Activated T-helper 1 cell treated with anti-CD3 and anti-CD28 coated beads, Interleukin-12 subunit alpha, Interleukin-12 subunit beta, Interleukin-2, Interleukin-4 antibody, amounts not matched to agents 30 ng/mL and 10 ng/mL and 1 ng/mL, durations not matched to agents 14 hours and 24 hours and 36 hours (primary cell): Measurements from ENCODE around the gene PARD6B. TPM values are rescaled to one million over a fixed set of nuclear protein-coding genes. Genes with fewer than 3 reads are reported as not detected.
A peak's percentile ranks its signal among the peaks of the same experiment; 100 is the strongest.
"Not testable (repeated sequence)": the region's sequence is repeated elsewhere in the genome, so short reads cannot be mapped to it uniquely, and the experiment has no call there.

Experiments used
- DNase-seq: peaks from one replicate; pipeline ENCODE4 v3.0.0; 2021; ENCODE audit warnings: low spot score
- H3K27ac Mint-ChIP-seq: one replicate; pipeline ENCODE4 v1.8.0; 2021; ENCODE audit warnings: mild to moderate bottlenecking, mixed read lengths
- H3K27me3 Mint-ChIP-seq: one replicate; pipeline ENCODE4 v1.8.0; 2022; ENCODE audit warnings: mild to moderate bottlenecking, moderate library complexity, mixed read lengths; ENCODE audit not compliant: insufficient read depth
- H3K36me3 Mint-ChIP-seq: one replicate; pipeline ENCODE4 v1.8.0; 2021; ENCODE audit warnings: low read depth, mixed read lengths
- H3K4me1 Mint-ChIP-seq: one replicate; pipeline ENCODE4 v1.8.0; 2021; ENCODE audit warnings: low read depth, mixed read lengths
- H3K4me3 Mint-ChIP-seq: one replicate; pipeline ENCODE4 v1.8.0; 2021; ENCODE audit warnings: mild to moderate bottlenecking, moderate library complexity, mixed read lengths
- H3K9me3 Mint-ChIP-seq: one replicate; pipeline ENCODE4 v1.8.0; 2021; ENCODE audit warnings: mixed read lengths
- intact Hi-C: fragments of 100-400 bp; cut with micrococcal nuclease; formaldehyde crosslinking; loops from one replicate; pipeline ENCODE4 v1.15.1; 2024
- total RNA-seq: library from RNA; stranded (reverse); gene quantifications from 2 replicates; pipeline ENCODE4 v1.2.3, GENCODE V29; 2022

PARD6B gene
- total RNA-seq, 1 donor from 2014 or later, result 7.1 TPM

GRCh38 chr20:50783903-50784302 is 52.5 kb downstream of the PARD6B start:
- H3K4me1 Mint-ChIP-seq, result no peaks in the 10 kb centered on the region
- intact Hi-C loops, result no loop called here
- no peak overlapping the region for H3K27ac Mint-ChIP-seq
- H3K9me3 Mint-ChIP-seq, result no peaks in the 10 kb centered on the region
- no peak for DNase-seq
- no peaks in the 10 kb centered on the region for H3K36me3 Mint-ChIP-seq
- H3K27me3 Mint-ChIP-seq, result peaks cover 18% of the 10 kb centered on the region
- H3K4me3 Mint-ChIP-seq, result no peak overlapping the region

- Mint-ChIP-seq H3K36me3 (no peaks in the 10 kb centered on the region), H3K27ac (no peak overlapping the region), H3K27me3 (peaks cover 16% of the 10 kb centered on the region), H3K9me3 (no peaks in the 10 kb centered on the region), H3K4me1 (no peaks in the 10 kb centered on the region), H3K4me3 (no peak overlapping the region)
- DNase-seq, result no peak
- intact Hi-C loops, result no loop called here
Observed at GRCh38 chr20:50784464-50784863, 53.1 kb downstream of the PARD6B start.

DNA sequence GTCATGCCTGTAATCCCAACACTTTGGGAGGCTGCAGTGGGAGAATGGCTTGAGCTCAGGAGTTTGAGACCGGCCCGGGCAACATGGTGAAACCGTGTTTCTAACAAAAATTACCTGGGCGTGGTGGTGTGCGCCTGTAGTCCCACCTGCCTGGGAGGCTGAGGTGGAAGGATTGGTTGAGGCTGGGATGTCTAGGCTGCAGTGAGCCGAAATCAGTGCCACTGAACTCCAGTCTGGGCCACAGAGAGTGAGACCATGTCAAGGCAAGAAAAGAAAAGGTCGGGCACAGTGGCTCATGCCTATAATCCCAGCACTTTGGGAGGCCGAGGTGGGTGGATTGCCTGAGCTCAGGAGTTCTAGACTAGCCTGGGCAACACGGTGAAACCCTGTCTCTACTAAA is 55.3 kb downstream of the PARD6B start:
- intact Hi-C loops, result no loop called here
- Mint-ChIP-seq H3K4me3 (no peak overlapping the region), H3K27me3 (peaks cover 11% of the 10 kb centered on the region), H3K27ac (no peak overlapping the region), H3K9me3 (no peaks in the 10 kb centered on the region), H3K36me3 (no peaks in the 10 kb centered on the region), H3K4me1 (no peaks in the 10 kb centered on the region)
- no peak for DNase-seq

DNA sequence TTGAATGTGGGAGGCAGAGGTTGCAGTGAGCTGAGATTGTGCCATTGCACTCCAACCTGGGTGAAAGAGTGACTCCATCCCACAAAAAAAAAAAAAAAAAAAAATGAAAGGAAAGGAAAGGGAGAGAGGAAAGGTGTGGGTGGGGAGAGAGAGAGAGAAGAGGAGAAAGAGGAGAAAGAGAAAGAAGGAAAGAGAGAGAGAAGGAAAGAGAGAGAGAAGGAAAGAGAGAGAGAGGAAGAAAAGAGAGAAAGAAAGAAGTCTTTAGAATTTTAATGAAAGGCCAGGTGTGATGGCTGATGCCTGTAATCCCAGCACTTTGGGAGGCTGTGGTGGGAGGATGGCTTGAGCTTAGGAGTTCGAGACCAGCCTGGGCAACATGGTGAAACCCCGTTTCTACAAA is 55.8 kb downstream of the PARD6B start:
- Mint-ChIP-seq H3K4me3 (no peak overlapping the region), H3K9me3 (no peaks in the 10 kb centered on the region), H3K36me3 (no peaks in the 10 kb centered on the region), H3K27ac (no peak overlapping the region), H3K27me3 (peaks cover 11% of the 10 kb centered on the region), H3K4me1 (no peaks in the 10 kb centered on the region)
- intact Hi-C loops, result no loop called here
- DNase-seq, result no peak

GRCh38 chr20:50788045-50788991 is 56.9 kb downstream of the PARD6B start:
- Mint-ChIP-seq H3K27me3 (peaks cover 9% of the 10 kb centered on the region), H3K9me3 (no peaks in the 10 kb centered on the region), H3K4me1 (no peaks in the 10 kb centered on the region), H3K4me3 (no peak overlapping the region), H3K36me3 (no peaks in the 10 kb centered on the region), H3K27ac (no peak overlapping the region)
- intact Hi-C loops, result no loop called here
- no peak for DNase-seq

GRCh38 chr20:50789968-50790650 is 58.7 kb downstream of the PARD6B start:
- Mint-ChIP-seq H3K4me1 (no peaks in the 10 kb centered on the region), H3K4me3 (no peak overlapping the region), H3K36me3 (no peaks in the 10 kb centered on the region), H3K27ac (peak overlapping the region; percentile 18), H3K9me3 (no peaks in the 10 kb centered on the region), H3K27me3 (peaks cover 6% of the 10 kb centered on the region)
- intact Hi-C loops, result loop anchor here (1.0 to 10.0 kb wide), 4 partner anchors 122 to 195 kb away; partner anchors contain the start of genes DPM1 and MOCS3
- DNase-seq, result no peak

GRCh38 chr20:50790651-50791277 is 59.4 kb downstream of the PARD6B start:
- peak; percentile 71 for DNase-seq
- H3K4me3 Mint-ChIP-seq, result no peak overlapping the region
- H3K27me3 Mint-ChIP-seq, result peaks cover 6% of the 10 kb centered on the region
- no peaks in the 10 kb centered on the region for H3K9me3 Mint-ChIP-seq
- no peaks in the 10 kb centered on the region for H3K36me3 Mint-ChIP-seq
- intact Hi-C loops, result loop anchor here (1.0 to 10.0 kb wide), 4 partner anchors 122 to 194 kb away; partner anchors contain the start of genes DPM1 and MOCS3
- H3K27ac Mint-ChIP-seq, result peak overlapping the region; percentile 52
- H3K4me1 Mint-ChIP-seq, result peaks cover 5% of the 10 kb centered on the region

- no peak for DNase-seq
- intact Hi-C loops, result loop anchor here (5.0 to 10.0 kb wide), 2 partner anchors 119 to 192 kb away; no protein-coding TSS in a partner anchor
- H3K36me3 Mint-ChIP-seq, result no peaks in the 10 kb centered on the region
- no peaks in the 10 kb centered on the region for H3K27me3 Mint-ChIP-seq
- H3K27ac Mint-ChIP-seq, result no peak overlapping the region
- no peaks in the 10 kb centered on the region for H3K9me3 Mint-ChIP-seq
- H3K4me1 Mint-ChIP-seq, result peaks cover 7% of the 10 kb centered on the region
- no peak overlapping the region for H3K4me3 Mint-ChIP-seq
Observed at GRCh38 chr20:50792708-50793574, 61.6 kb downstream of the PARD6B start.

DNA sequence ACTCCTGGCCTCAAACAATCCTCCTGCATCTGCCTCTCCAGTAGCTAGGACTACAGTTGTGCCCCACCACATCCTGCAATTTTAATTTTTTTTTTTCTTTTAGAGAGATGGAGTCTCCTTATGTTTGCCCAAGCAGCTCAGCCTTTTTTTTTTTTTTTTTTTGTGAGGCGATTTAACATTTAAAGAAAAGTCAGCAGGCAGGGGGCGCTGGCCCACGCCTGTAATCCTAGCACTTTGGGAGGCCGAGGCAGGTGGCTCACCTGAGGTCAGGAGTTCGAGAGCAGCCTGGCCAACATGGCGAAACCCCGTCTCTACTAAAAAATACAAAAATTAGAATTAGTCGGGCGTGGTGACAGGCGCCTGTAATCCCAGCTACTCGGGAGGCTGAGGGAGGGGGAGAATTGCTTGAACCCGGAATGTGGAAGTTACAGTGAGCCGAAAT is 62.2 kb downstream of the PARD6B start:
- H3K27ac Mint-ChIP-seq, H3K36me3 Mint-ChIP-seq, H3K9me3 Mint-ChIP-seq, H3K27me3 Mint-ChIP-seq, H3K4me1 Mint-ChIP-seq: not testable (repeated sequence)
- H3K4me3 Mint-ChIP-seq, result peak overlapping the region; percentile 62
- intact Hi-C loops, result loop anchor here (1.0 to 10.0 kb wide), 6 partner anchors 25 to 513 kb away; no protein-coding TSS in a partner anchor
- peak; percentile 34 for DNase-seq

DNA sequence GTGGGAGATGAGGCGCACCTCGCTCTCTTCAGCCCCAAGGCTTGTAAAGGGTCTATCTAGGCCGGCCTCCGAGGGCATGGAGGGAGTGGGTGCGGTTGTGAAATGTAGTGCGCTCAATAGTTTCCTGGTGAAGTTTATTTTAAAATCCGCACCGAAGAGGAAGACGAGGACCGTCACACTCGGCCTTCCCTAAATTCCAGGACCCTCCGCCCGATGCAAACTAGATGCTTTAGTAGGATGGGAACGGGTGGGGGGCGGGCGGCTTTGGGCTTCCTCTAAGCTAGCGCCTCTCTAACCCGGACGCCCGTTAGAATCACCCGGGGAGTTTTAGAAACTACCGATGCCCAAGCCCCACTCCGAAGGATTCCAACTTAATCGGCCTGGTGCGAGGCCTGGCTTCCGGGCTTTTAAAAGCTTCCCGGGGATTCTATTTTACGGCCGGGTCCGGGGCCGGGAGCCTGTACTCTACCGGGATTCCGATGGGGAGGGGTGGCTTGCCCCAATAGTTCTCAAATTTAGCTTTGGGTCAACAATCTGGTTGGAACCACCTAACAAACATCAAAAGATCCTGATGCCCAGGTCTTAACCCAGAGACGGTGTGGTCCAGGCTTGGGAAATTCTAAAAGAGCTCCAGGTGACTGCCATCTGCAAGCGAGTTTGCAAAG is 62.9 kb downstream of the PARD6B start:
- Mint-ChIP-seq H3K4me1 (peaks cover 7% of the 10 kb centered on the region), H3K9me3 (no peaks in the 10 kb centered on the region), H3K27me3 (no peaks in the 10 kb centered on the region), H3K36me3 (no peaks in the 10 kb centered on the region), H3K4me3 (peak overlapping the region; percentile 63), H3K27ac (no peak overlapping the region)
- peak; percentile 10 for DNase-seq
- intact Hi-C loops, result loop anchor here (1.0 to 10.0 kb wide), 6 partner anchors 24 to 512 kb away; no protein-coding TSS in a partner anchor

DNA sequence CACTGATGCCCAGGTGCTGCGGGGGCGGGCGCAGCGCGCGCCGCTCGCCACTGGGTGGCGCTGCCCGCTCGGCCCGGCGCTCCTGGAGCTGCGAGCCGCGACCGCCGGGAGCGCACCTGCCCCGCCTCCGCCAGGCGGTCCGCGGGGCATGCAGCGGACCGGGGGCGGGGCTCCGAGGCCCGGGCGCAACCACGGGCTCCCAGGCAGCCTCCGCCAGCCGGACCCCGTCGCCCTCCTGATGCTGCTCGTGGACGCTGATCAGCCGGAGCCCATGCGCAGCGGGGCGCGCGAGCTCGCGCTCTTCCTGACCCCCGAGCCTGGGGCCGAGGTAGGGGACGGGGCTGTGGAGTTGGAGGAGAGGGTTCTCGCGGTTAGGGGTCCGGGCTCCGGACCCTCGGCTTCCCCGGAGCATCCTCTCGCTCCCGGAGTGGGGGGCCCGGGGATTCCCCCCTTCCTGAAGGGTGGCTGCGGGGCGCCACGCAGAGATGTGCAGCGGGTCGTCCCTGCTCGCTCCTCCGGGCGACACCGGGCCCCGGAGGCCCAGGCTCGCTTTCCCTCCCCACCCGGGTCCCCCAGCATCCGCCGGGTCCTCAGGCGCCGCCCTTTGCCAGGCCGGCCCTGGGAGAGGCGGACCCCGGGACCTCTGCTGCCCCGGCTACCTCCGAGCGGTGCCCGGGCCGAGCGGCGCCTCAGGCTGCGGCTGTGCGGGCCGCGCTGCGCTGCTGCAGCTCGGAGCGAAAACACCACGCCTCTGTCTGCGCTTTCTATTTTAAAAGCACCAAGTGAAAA is 63.7 kb downstream of the PARD6B start, which contains the start of gene BCAS4:
Gene BCAS4 (plus strand): TSS at position 216 of the 789 bp plus-strand sequence. CDS start 23 bp downstream, at position 239.
- peak; percentile 83 for DNase-seq
- Mint-ChIP-seq H3K27ac (peak within 1 kb of the TSS; percentile 55), H3K36me3 (peaks cover under 1% of the 10 kb centered on the region), H3K9me3 (no peaks in the 10 kb centered on the region), H3K4me1 (peaks cover 9% of the 10 kb centered on the region), H3K27me3 (no peaks in the 10 kb centered on the region), H3K4me3 (peak within 1 kb of the TSS; percentile 88)
- intact Hi-C loops, result loop anchor here (1.0 to 10.0 kb wide), 8 partner anchors 9 to 512 kb away; partner anchors contain the start of genes DPM1 and MOCS3
